Fibroblast of pulmonary artery (primary cell): Measurements from ENCODE around the gene DENND4A.
"Not testable (repeated sequence)": the region's sequence is repeated elsewhere in the genome, so short reads cannot be mapped to it uniquely, and the experiment has no call there.

Source experiments
- DNase-seq: peaks from one replicate; pipeline ENCODE4 v3.0.0-alpha.2; 2010; ENCODE audit warnings: low read depth
- H3K4me3 ChIP-seq: replicated peaks from 2 replicates; pipeline ENCODE4 v1.5.1; 2011; ENCODE audit warnings: low read depth, mild to moderate bottlenecking, control low read depth, low read length, moderate library complexity
- TF ChIP-seq, protein P1 (sequence below): IDR thresholded peaks from 2 replicates; pipeline ENCODE4 v1.5.1; 2011; ENCODE audit warnings: mild to moderate bottlenecking, control low read depth, low read length, inconsistent platforms; ENCODE audit errors: missing control alignments

The DENND4A gene

DNA sequence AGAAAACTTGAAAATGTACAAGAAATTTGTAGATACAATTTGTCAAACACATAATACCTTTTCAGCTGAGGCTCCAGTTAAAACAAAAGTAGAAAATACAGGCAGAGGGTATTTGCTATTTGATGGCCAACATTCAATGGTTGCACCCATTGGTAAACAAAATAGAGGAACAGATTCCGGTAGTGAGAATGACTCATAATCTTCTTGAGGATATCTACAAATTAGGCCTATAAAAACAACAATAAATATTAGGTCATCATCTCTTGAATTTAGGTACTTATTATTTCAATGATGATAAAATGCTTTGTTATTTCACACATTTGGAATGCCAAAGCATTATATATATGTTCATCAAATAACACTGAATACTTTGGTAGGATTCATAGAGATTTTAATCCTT is 53.4 kb downstream of the DENND4A start:
- H3K4me3 ChIP-seq = no peak overlapping the region
- peak; percentile 22 for DNase-seq
- TF ChIP-seq, protein P1, sequence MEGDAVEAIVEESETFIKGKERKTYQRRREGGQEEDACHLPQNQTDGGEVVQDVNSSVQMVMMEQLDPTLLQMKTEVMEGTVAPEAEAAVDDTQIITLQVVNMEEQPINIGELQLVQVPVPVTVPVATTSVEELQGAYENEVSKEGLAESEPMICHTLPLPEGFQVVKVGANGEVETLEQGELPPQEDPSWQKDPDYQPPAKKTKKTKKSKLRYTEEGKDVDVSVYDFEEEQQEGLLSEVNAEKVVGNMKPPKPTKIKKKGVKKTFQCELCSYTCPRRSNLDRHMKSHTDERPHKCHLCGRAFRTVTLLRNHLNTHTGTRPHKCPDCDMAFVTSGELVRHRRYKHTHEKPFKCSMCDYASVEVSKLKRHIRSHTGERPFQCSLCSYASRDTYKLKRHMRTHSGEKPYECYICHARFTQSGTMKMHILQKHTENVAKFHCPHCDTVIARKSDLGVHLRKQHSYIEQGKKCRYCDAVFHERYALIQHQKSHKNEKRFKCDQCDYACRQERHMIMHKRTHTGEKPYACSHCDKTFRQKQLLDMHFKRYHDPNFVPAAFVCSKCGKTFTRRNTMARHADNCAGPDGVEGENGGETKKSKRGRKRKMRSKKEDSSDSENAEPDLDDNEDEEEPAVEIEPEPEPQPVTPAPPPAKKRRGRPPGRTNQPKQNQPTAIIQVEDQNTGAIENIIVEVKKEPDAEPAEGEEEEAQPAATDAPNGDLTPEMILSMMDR = no peak

DNA sequence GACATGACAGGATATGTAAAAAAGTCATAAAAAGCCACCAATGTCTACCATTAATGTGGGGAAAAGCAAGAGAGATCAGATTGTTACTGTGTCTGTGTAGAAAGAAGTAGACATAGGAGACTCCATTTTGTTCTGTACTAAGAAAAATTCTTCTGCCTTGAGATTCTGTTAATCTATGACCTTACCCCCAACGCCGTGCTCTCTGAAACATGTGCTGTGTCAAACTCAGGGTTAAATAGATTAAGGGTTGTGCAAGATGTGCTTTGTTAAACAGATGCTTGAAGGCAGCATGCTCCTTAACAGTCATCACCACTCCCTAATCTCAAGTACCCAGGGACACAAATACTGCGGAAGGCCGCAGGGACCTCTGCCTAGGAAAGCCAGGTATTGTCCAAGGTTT is 58.5 kb downstream of the DENND4A start:
- DNase-seq, H3K4me3 ChIP-seq: not testable (repeated sequence)

DNA sequence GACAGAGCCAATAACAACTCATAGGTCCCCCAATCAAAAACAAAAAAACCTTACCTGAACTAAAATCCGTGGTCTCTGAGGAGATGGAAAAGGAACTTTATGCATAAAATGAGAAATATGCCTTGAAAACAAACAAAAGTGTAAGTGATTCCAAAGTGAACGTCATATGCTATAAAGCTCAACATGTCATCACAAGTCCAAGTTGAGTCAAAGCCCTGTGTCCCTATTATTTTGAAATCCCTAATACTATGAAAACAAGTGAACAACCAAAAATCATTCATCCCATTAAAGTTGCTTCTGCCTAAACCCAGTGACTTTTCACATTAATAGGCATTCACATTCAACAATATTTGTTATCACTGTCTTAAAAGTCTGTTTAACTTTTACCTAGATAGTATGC is 59.4 kb downstream of the DENND4A start:
- DNase-seq = no peak
- TF ChIP-seq, protein P1 = no peak

DNA sequence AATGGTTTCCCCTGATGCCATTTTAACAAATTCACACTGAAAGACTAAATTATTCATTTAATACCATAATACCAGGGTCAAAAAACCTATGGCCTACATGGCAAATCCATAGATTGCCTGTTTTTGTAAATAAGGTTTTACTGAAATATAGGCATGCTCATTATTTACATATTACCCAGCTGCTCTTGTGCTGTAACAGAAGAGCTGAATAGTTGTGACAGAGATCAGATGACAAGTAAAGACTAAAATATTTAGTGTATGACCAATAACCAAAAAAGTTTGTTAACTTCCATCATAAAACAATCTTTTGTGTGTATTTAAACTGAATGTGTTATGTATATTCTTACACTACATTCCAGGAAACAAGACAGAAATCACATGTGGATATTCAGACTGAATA is 60.2 kb downstream of the DENND4A start:
- DNase-seq = peak; percentile 3
- no peak overlapping the region for H3K4me3 ChIP-seq
- TF ChIP-seq, protein P1 = no peak

More for the DNA sequence above, 59.4 kb downstream of the DENND4A start:
- H3K4me3 ChIP-seq = no peak overlapping the region

DNA sequence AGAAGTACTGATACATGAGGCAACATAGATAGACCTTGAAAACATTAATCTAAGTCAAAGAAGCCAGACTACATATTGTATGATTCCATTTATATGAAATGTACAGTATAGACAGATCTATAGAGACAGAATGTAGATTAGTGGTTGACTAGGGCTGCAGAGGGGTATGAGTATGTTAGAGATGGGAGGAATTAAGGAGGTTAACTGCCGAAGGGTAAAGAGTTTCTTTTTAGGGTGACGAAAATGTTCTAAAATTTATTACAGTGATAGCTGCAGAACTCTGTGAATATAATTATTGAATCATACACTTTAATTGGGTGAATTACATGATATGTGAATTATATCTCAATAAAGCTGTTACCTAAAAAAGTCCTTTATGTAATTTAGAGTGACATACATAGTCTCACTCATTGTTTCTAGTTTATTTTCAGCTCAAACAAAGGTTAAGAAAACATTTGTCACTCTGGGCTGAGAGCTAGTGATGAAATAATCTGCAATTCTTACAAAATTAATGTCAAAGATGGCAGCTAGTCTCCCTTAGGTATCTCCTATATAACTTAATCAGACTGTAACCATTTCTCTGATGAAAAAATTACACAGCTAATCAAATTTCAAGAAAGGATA is 61.4 kb downstream of the DENND4A start:
- TF ChIP-seq, protein P1 = no peak
- H3K4me3 ChIP-seq = no peak overlapping the region
- peak; percentile 62 for DNase-seq

DNA sequence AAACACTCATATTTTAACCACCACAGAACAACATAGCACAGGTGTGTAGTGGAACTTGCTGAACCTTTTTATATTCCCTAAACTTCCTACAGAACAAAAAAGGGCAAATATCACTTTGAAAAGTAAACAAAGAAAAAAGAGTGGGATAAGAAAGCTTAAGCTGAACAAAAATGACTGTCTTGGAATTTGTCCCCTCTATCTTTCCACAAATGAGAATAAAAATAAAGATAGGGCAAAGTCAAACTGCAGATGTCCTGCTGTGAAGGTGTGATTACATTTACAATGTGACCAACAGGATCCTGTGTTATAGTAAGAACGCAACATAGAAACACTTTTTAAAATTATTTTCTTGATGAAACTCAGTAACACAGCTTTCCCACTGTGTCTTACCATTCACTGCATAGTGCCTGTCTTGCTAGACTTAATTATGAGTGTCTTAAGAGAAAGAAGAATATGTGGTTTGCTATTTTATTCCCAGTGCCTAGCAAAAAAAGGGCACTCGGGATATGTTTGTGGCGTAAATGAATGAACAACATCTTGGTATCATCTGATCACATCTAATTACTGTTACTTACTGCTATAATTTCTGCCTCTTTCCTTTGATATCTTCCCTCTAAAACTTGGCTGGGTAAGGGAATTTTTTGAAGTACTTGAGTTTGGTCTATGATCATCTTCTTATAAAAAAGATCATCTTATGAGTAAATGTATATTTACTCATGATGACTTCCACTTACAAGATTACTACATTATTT is 67.5 kb downstream of the DENND4A start:
- TF ChIP-seq, protein P1 = no peak
- H3K4me3 ChIP-seq = no peak overlapping the region
- DNase-seq = no peak

- TF ChIP-seq, protein P1 = no peak
- no peak for DNase-seq
- H3K4me3 ChIP-seq = no peak overlapping the region
These were observed 68.2 kb downstream of the DENND4A start for GRCh38 chr15:65723876-65724275.
